ENCODE results near the gene GLYATL2. TPM values are rescaled to one million over a fixed set of nuclear protein-coding genes. Genes with fewer than 3 reads are reported as not detected.

Gene GLYATL2
- total and polyA plus RNA-seq, 2 donors (not counting 1 experiment from before 2014, with no cell fraction given) = not detected

DNA sequence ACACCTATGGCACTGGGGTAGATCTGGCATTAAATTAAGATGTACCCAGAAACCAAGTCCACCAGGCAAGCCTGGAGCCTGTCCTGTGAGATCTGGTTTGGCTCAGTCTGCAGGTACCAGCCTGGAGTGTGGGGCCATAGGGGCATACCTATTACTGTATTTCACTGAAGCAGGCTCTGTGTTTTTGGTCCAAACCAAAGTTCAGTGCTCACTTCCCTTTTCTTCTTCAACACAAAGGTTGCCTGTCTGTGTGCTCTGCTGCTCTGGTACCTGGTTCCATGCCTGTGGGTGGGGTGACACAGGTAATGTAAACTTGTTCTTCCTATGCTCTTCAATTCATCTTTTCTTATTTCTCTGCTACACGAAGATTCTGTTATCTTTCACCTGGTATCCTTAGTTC is 19.8 kb upstream of the GLYATL2 start:
- intact Hi-C loops (cut with micrococcal nuclease) = no loop called here
- Histone ChIP-seq H3K4me1 (ENCODE audit: control insufficient read depth in 2 of 2, insufficient read depth in 2 of 2, low read length in 2 of 2) (no peaks in the 10 kb centered on the region), H3K9me3 (ENCODE audit: control extremely low read depth in 1 of 3, control insufficient read depth in 2 of 3, insufficient read depth in 1 of 3, low read length in 2 of 3) (peaks cover 0 to 14% (median 4%) of the 10 kb centered on the region in 3 donors), H3K9ac (ENCODE audit: low read length) (no peak overlapping the region), H3K4me2 (replicated peaks; ENCODE audit: low read depth, low read length, poor library complexity, severe bottlenecking) (no peak overlapping the region), H3K4me3 (ENCODE audit: control extremely low read depth in 1 of 5, extremely low read depth in 1 of 5, insufficient read depth in 1 of 5, low read depth in 2 of 5, low read length in 4 of 5) (no peak overlapping the region), H3K79me2 (ENCODE audit: control insufficient read depth, insufficient read depth, low read length) (no peaks in the 10 kb centered on the region), H3K27ac (ENCODE audit: low read length in 2 of 2) (no peak overlapping the region), H2AFZ (ENCODE audit: insufficient read depth, low read depth, low read length, poor library complexity, severe bottlenecking) (no peak overlapping the region), H4K20me1 (ENCODE audit: control insufficient read depth, insufficient read depth, low read length, poor library complexity, severe bottlenecking) (no peaks in the 10 kb centered on the region), H3K36me3 (replicated peaks in 1 of 2; ENCODE audit: control extremely low read depth in 1 of 2, control insufficient read depth in 1 of 2, extremely low read depth in 1 of 2, insufficient read depth in 2 of 2, low read length in 1 of 2) (no peaks in the 10 kb centered on the region), H3K27me3 (replicated peaks in 1 of 4; ENCODE audit: control extremely low read depth in 1 of 4, control insufficient read depth in 3 of 4, insufficient read depth in 4 of 4, low read length in 3 of 4) (no peaks in the 10 kb centered on the region)
- no peaks in the 10 kb centered on the region for H3K4me1 Mint-ChIP-seq
- DNase-seq (no peak), ATAC-seq (ENCODE audit: low read depth) (no peak)
- ChIA-PET CTCF (no interaction called here), POLR2A (no interaction called here)
- H3K27me3 Mint-ChIP-seq = peaks cover 30% of the 10 kb centered on the region
- WGBS (ENCODE audit: insufficient coverage) = no CpG with 5 or more reads among the region's 1 CpG
- peaks cover 5% of the 10 kb centered on the region for H3K9me3 Mint-ChIP-seq (ENCODE audit: insufficient read depth)
- H3K4me3 Mint-ChIP-seq = no peak overlapping the region
- TF ChIP-seq, protein P1, sequence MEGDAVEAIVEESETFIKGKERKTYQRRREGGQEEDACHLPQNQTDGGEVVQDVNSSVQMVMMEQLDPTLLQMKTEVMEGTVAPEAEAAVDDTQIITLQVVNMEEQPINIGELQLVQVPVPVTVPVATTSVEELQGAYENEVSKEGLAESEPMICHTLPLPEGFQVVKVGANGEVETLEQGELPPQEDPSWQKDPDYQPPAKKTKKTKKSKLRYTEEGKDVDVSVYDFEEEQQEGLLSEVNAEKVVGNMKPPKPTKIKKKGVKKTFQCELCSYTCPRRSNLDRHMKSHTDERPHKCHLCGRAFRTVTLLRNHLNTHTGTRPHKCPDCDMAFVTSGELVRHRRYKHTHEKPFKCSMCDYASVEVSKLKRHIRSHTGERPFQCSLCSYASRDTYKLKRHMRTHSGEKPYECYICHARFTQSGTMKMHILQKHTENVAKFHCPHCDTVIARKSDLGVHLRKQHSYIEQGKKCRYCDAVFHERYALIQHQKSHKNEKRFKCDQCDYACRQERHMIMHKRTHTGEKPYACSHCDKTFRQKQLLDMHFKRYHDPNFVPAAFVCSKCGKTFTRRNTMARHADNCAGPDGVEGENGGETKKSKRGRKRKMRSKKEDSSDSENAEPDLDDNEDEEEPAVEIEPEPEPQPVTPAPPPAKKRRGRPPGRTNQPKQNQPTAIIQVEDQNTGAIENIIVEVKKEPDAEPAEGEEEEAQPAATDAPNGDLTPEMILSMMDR (IDR thresholded peaks at IDR 0.05) = no peak
- TF ChIP-seq EZH2 (IDR thresholded peaks at IDR 0.05; ENCODE audit: borderline replicate concordance, insufficient read depth, low read depth, low read length, poor library complexity, severe bottlenecking) = no peak
- no peak overlapping the region for H3K27ac Mint-ChIP-seq

DNA sequence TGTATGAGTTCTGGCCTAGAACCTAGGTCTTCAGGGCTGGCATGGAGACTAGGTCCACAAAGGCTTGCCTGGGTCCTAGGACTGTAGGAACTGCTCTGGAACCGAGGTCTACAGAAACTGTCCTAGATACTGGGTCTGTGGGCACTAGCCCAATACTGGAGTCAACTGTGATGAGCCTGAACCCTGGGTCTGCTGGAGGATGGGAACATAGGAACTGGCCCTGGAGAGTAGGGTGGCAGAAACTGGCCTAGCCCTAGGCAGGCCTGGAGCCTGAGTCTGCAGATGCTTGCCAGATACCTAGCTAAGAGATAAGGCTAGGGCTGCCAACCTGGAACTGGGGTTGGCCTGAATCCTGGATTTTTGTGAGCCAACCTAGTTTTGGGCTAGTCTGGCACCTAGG is 19.2 kb upstream of the GLYATL2 start:
- Histone ChIP-seq H4K20me1 (ENCODE audit: control insufficient read depth, insufficient read depth, low read length, poor library complexity, severe bottlenecking) (no peaks in the 10 kb centered on the region), H3K27me3 (replicated peaks in 1 of 4; ENCODE audit: control extremely low read depth in 1 of 4, control insufficient read depth in 3 of 4, insufficient read depth in 4 of 4, low read length in 3 of 4) (no peaks in the 10 kb centered on the region), H3K27ac (ENCODE audit: low read length in 2 of 2) (no peak overlapping the region), H3K9me3 (ENCODE audit: control extremely low read depth in 1 of 3, control insufficient read depth in 2 of 3, insufficient read depth in 1 of 3, low read length in 2 of 3) (peaks cover 0 to 14% (median 4%) of the 10 kb centered on the region in 3 donors), H3K9ac (ENCODE audit: low read length) (no peak overlapping the region), H3K4me3 (ENCODE audit: control extremely low read depth in 1 of 5, extremely low read depth in 1 of 5, insufficient read depth in 1 of 5, low read depth in 2 of 5, low read length in 4 of 5) (no peak overlapping the region), H3K4me1 (ENCODE audit: control insufficient read depth in 2 of 2, insufficient read depth in 2 of 2, low read length in 2 of 2) (no peaks in the 10 kb centered on the region), H3K79me2 (ENCODE audit: control insufficient read depth, insufficient read depth, low read length) (no peaks in the 10 kb centered on the region), H3K36me3 (replicated peaks in 1 of 2; ENCODE audit: control extremely low read depth in 1 of 2, control insufficient read depth in 1 of 2, extremely low read depth in 1 of 2, insufficient read depth in 2 of 2, low read length in 1 of 2) (no peaks in the 10 kb centered on the region), H2AFZ (ENCODE audit: insufficient read depth, low read depth, low read length, poor library complexity, severe bottlenecking) (no peak overlapping the region), H3K4me2 (replicated peaks; ENCODE audit: low read depth, low read length, poor library complexity, severe bottlenecking) (no peak overlapping the region)
- TF ChIP-seq EZH2 (IDR thresholded peaks at IDR 0.05; ENCODE audit: borderline replicate concordance, insufficient read depth, low read depth, low read length, poor library complexity, severe bottlenecking) = no peak
- TF ChIP-seq, protein P1 (IDR thresholded peaks at IDR 0.05) = no peak
- Mint-ChIP-seq H3K4me1 (no peaks in the 10 kb centered on the region), H3K27me3 (peaks cover 32% of the 10 kb centered on the region), H3K4me3 (no peak overlapping the region), H3K9me3 (ENCODE audit: insufficient read depth) (peaks cover 5% of the 10 kb centered on the region), H3K27ac (peak overlapping the region; percentile 26)
- ChIA-PET POLR2A (no interaction called here), CTCF (interaction anchor here (0.5 kb wide), 1 partner anchor 31 kb away, joined by 3 read pairs; no protein-coding TSS in a partner anchor)
- intact Hi-C loops (cut with micrococcal nuclease) = no loop called here
- DNase-seq = no peak
- 67% methylated on average over 1 of the region's 1 CpG for WGBS (ENCODE audit: insufficient coverage)
- ATAC-seq (ENCODE audit: low read depth) = no peak
